TTC549 (cell line): ENCODE results near the gene UTP18.
"Not testable (repeated sequence)": the region's sequence is repeated elsewhere in the genome, so short reads cannot be mapped to it uniquely, and the experiment has no call there.

Experiments used
- FAIRE-seq: peaks from 2 replicates; lab custom pipeline; 2012; peaks lifted over from hg19 to GRCh38; lab: Jason Lieb, UNC

UTP18 gene

GRCh38 chr17:51260237-51261023 lies at the start of gene UTP18:
TSS of gene UTP18 (plus strand) at chr17:51260546. CDS start at chr17:51260585, 39 bp downstream.
- FAIRE-seq, result no peak

- FAIRE-seq, result no peak
Observed at GRCh38 chr17:51214920-51215319, 45.4 kb upstream of the UTP18 start.

DNA sequence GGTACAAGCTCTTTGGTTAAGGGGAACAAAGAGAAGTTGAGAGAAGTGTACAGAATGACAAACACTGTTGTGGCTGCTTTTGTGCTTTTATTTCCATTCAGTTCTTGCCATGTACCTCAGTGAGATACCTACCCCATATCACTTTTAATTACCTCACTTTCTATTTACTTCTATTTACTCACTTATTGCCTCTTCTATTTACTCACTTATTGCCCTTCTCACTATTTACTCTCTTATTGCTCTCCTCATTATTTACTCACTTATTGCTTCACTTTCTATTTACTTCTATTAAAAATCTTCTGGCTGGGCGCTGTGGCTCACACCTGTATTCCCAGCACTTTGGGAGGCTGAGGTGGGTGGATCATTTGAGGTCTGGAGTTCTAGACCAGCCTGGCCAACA lies 42.4 kb upstream of the UTP18 start:
- FAIRE-seq, result no peak

- no peak for FAIRE-seq
Observed at GRCh38 chr17:51221322-51221721, 39.0 kb upstream of the UTP18 start.

DNA sequence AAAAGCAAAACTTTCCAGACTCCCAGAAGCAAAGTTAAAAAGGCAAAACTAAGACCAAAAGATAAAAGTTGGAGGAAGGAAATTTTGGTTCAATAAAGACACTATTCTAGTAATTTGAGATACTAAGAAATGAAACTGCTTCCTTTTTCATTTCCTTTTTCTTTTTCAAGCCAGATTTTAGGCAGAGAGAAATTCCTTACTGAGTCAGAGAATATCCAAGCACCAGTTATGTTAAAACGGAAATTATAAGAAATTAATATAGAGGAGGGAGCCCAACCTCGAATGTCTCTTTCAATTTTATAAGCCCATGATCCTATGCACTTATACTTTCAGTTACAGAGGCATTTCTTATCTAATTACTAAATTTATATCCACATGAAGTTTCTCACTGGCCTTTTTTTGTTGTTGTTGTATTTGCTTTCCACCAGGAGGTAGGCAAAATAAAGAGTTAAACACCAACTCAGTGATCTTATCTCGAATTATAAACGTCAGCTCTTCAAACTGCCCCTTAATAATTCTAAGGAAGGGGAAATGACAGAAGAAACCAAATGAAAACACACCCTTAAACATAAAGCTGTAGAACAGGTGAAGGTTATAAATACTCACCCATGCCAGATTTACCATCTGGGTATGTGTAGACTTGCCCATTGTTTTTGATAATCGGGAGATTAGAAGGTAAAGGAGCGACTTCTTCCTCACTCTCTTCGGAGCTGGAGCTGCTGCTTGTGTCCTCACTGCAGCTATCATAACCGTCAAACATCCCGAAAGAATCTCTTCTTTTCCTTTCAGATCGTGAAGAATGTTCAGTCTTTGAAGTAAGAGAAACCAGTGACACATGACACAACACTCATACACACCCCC lies 35.7 kb upstream of the UTP18 start:
- no peak for FAIRE-seq

DNA sequence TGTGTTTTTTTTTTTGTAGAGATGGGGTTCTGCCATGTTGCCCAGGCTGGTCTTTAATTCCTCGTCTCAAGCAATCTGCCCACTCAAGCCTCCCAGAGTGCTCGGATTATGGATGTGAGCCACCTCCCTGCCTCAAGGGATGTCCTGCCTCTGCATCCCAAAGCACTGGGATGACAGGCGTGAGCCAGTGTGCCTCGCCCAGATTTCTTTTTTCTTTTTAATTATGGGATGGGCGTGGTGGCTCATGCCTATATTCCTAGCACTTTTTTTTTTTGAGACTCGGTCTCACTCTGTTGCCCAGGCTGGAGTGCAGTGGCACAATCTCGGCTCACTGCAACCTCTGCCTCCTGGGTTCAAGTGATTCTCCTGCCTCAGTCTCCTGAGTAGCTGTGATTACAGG lies 34.8 kb upstream of the UTP18 start:
- FAIRE-seq, result not testable (repeated sequence)

- no peak for FAIRE-seq
Observed at GRCh38 chr17:51228161-51228560, 32.2 kb upstream of the UTP18 start.

GRCh38 chr17:51229889-51230288 lies 30.5 kb upstream of the UTP18 start:
- FAIRE-seq, result no peak

- FAIRE-seq, result no peak
Observed at GRCh38 chr17:51230306-51230705, 30.0 kb upstream of the UTP18 start.

DNA sequence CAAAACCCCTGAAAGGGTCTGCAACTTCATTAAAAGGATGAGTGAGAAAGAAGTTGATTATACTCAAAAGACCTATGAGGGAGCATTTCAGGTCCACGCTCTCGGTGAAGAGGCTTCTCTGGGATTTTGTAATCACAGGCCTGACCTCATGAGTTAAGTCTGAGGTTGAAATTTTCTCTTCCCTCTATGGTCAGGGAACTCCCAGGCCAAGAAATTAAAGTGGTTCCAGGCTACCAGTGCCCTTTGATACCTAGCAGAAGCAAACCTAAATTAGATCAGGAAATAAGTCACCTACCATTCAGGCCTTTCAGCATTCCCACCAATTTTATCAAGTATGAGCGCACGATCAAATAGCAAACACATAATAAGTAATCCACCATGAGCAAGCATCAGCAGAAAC lies 28.3 kb upstream of the UTP18 start:
- FAIRE-seq, result no peak

DNA sequence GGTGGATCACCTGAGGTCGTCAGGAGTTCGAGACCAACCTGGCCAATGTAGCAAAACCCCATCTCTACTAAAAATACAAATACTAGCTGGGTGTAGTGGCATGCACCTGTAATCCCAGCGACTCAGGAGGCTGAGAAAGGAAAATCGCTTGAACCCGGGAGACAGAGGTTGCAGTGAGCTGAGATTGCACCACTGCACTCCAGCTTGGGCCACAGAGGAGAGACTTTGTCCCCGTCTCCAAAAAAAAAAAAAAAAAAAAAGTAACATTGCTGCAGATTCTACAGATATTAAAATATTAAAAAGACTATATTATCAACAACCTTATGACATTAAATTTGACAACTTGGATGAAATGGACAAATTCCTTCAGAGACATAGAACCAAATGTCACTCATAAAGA lies 26.2 kb upstream of the UTP18 start:
- no peak for FAIRE-seq

- no peak for FAIRE-seq
Observed at GRCh38 chr17:51238255-51238887, 22.0 kb upstream of the UTP18 start.

DNA sequence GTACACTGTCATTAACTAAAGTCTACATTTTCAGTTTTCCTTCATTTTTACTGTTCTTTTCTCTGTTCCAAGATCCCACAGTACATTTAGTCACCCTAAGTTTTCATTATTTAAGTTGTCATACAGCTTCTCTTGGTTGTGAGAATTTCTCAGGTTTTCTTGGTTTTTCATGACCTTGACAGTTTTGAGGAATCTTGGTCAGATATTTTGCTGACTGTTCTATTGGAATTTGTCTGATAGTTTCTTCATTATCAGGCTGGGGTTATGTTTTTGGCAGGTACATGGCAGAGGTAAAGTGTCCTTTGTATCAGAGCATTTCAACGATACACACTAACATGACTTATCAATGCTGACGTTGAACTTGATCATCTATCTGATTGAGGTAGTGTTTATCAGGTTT lies 20.1 kb upstream of the UTP18 start:
- no peak for FAIRE-seq

GRCh38 chr17:51244041-51244440 lies 16.3 kb upstream of the UTP18 start:
- FAIRE-seq, result no peak

GRCh38 chr17:51245535-51245934 lies 14.8 kb upstream of the UTP18 start:
- FAIRE-seq, result no peak

- no peak for FAIRE-seq
Observed at GRCh38 chr17:51250314-51250840, 10.0 kb upstream of the UTP18 start.

DNA sequence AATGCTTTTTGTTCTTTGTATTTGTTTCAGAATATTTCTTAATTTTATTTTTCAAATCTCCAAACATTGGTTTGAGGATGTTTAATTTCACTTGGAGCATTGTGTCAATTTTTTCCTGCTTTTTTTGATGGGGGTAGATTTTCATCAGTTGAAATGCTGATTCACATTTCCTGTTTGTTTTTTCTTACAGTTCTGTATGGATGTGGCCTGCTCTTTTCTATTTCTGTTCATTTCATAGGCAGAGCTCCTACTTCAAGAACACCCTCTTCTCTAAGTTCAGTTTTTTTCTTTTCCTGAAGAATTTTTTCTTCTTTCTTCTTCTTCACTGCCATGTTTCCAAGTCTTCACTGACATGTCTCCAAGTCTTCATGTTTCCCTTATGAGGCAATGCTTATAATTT lies 9.3 kb upstream of the UTP18 start:
- no peak for FAIRE-seq

GRCh38 chr17:51255673-51256072 lies 4.7 kb upstream of the UTP18 start:
- no peak for FAIRE-seq

GRCh38 chr17:51256101-51256500 lies 4.2 kb upstream of the UTP18 start:
- no peak for FAIRE-seq

- FAIRE-seq, result no peak
Observed at GRCh38 chr17:51257150-51258081, 2.9 kb upstream of the UTP18 start.

- no peak for FAIRE-seq
Observed at GRCh38 chr17:51258756-51259563, 1.4 kb upstream of the UTP18 start.
